Inflammatory macrophage (primary cell): ENCODE measurements around the gene BTF3L4.
"Not testable (repeated sequence)": the region's sequence is repeated elsewhere in the genome, so short reads cannot be mapped to it uniquely, and the experiment has no call there.

Experiments used
- DNase-seq, 2 donors: peaks; one replicate each; pipeline ENCODE4 v3.0.0-alpha.2; 2020 to 2022

Gene BTF3L4

DNA sequence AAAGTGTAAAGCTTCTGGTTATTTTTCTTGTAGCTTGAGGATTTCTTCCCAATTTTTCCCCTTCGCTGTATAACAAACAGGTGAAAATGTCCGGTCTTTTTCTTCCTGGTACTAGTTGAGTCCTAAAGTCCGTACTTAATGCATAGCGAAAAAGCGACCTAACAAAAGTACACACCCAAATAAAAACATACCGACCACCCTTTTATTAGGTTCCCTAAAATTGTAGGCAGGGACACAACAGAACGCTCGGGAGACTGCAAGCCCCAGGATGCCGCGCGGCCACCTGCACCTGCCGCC lies 281 bp upstream of the BTF3L4 start:
- no peak for DNase-seq

- DNase-seq: no peak
Observed at GRCh38 chr1:52056937-52057231, 789 bp downstream of the BTF3L4 start.

- DNase-seq: peak; percentile 65 to 77
Observed at GRCh38 chr1:52057255-52057654, 1.2 kb downstream of the BTF3L4 start.

DNA sequence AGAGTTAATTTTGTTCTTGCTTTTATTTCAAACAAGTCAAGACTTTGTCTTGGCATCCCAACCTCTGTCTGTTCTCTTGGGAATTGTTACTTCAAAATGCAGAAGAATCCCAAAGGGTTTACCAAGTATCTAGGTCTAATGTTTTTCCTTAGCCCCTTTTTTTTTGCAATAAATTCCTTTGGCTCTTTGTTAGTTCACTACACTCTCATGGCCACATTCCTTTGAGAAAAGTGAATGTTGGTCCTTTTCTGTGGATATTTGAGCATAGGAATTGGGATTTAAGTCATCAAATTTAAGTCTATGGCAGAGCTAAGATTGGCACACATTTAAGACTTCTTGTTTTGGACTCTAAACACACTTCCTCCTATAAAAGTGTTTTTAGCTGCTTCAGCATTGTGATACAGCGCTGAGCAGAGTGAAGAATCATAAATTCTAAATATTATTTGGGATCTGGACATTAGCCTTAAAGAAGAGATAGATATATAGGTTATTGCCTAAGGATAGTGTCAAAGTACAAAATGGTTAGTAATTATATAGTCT lies 1.9 kb downstream of the BTF3L4 start:
- DNase-seq: peak; percentile 18 to 46

DNA sequence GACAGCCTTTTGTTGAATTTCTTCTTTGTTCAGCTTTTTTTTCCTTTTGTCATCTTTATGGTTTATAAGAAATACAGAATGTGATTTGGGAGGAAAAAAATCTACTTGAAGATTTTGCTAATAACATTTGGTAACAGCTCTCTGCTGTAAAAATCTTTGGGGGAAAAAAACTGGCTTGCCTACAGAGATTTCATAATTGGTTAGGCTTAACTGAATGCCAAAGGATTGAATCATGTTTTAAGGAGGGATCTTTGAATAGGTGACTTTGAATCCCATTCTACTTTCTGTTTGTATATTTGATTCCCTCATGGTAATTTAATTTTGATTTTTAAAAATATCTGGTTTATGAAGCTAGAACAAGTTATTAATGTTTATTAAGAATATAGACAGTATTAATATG lies 3.2 kb downstream of the BTF3L4 start:
- DNase-seq: no peak

DNA sequence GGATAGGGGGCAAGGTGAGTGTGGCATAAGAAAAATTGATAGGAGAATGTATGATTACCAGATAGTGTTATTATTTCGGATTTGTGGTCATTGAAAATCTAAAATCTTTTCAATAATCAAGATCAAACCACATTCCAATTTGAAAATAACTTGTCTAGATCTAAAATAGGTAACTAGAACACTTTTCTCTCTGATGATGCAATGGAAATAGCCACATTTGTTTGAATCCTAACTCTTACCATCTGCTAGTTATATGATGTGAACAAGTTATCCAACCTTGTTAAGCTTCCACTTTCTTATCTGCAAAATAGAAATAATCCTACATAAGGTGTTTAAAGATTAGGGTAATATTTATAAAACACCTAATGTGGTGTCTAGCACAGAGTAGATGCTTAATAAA lies 3.8 kb downstream of the BTF3L4 start:
- no peak for DNase-seq

GRCh38 chr1:52060822-52061221 lies 4.7 kb downstream of the BTF3L4 start:
- no peak for DNase-seq

DNA sequence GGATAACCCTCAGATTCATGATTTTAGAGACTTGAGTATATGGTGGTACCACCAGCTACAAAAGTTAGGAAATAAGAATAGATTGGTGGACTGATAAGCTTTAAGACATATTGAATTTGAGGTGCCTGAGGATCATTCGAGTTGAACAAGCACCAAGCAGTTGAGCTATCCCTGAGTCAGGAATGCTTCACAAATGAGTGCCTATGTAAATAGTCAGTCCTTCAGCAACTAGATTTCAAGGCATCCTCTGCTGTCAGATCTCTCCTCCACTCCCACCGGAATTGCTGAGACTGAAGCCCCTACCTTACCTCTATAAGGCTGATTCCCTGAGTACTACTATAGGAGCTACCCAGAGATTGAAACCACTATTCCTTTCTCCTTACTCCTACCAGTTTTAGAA lies 7.1 kb downstream of the BTF3L4 start:
- no peak for DNase-seq

DNA sequence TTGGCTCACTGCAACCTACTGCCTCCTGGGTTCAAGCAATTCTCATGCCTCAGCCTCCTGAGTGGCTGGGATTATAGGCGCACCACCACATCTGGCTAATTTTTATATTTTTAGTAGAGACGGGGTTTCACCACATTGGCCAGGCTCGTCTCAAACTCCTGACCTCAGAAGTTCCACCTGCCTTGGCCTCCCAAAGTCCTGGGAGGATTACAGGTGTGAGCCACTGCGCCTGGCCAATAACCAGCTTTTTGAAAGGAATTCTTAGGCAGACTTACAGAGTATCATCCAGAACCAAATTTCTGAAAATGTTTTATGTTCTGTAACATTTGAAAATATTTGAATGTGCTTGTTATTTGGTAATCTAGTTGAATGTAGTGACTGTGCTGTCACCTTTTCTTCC lies 14.6 kb downstream of the BTF3L4 start:
- no peak for DNase-seq

DNA sequence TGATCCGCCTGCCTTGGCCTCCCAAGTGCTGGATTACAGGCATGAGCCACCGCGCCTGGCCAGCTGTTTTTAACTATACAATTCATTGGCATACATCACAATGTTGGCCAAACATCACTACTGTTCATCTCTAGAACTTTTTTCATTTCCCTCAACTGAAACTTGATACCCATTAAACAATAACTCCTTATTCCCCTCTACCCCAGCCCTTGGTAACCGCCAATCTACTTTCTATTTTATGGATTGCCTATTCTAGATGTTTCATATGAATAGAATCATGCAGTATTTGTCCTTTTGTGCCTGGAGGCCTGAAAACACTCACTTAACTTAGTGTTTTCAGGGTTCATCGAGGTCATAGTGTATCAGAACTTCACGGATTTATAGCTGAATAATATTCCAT lies 16.2 kb downstream of the BTF3L4 start:
- DNase-seq: no peak

DNA sequence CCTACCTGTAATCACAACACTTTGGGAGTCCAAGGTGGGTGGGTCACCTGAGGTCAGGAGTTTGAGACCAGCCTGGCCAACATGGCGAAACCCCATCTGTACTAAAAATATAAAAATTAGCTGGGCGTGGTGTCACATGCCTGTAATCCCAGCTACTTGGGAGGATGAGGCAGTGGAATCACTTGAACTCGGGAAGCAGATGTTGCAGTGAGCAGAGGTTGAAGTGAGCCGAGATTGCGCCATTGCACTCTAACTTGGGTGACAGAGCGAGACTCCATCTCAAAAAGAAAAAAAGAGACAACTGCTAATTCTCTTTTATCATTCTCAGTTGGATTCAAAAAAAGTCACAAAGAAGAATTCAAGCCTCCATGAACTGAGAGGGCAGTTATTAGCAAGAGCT lies 21.2 kb downstream of the BTF3L4 start:
- not testable (repeated sequence) for DNase-seq

- DNase-seq: no peak
Observed at GRCh38 chr1:52080014-52080415, 23.9 kb downstream of the BTF3L4 start.

- not testable (repeated sequence) for DNase-seq
Observed at GRCh38 chr1:52087892-52088291, 31.8 kb downstream of the BTF3L4 start.

DNA sequence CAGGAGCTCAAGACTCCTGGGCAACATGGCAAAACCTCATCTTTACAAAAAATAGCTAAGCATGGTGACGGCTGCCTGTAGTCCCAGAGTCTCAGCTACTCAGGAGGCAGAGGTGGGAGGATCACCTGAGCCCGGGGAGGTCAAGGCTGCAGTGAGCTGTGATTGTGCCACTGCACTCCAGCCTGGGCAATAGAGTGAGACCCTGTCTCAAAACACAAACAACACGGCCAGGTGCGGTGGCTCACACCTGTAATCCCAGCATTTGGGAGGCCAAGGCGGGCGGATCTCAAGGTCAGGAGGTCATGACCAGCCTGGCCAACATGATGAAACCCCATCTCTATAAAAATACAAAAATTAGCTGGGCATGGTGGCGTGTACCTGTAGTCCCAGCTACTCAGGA lies 38.2 kb downstream of the BTF3L4 start:
- DNase-seq: not testable (repeated sequence)

GRCh38 chr1:52096216-52096615 lies 40.1 kb downstream of the BTF3L4 start:
- peak; percentile 45 to 66 for DNase-seq

DNA sequence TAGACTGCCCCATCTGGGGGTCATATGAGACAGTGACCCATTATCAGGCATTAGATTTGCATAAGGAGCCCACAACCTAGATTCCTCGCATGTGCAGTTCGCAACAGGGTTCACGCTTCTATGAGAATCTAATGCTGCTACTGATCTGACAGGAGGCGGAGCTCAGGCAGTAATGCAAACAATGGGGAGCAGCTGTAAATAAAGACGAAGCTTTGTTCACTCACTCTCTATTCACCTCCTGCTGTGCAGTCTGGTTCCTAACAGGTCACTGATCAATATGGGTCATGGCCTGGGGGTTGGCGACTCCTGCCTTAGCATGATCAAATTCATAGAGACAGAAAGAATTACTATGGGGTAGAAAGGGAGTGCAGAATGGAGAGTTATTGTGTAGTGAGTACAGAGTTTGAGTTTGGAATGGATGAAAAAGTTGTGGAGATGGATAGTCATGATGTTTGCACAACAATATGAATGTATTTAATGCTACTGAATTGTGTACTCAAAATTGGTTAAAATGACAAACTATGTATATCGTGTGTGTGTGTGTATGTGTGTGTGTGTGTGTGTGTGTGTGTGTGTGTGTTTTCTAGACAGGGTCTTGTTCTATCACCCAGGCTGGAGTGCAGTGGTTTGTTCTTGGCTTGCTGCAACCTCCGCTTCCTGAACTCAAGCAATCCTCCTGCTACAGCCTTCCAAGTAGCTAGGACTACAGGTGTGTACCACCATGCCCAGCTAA lies 42.2 kb downstream of the BTF3L4 start:
- DNase-seq: no peak

DNA sequence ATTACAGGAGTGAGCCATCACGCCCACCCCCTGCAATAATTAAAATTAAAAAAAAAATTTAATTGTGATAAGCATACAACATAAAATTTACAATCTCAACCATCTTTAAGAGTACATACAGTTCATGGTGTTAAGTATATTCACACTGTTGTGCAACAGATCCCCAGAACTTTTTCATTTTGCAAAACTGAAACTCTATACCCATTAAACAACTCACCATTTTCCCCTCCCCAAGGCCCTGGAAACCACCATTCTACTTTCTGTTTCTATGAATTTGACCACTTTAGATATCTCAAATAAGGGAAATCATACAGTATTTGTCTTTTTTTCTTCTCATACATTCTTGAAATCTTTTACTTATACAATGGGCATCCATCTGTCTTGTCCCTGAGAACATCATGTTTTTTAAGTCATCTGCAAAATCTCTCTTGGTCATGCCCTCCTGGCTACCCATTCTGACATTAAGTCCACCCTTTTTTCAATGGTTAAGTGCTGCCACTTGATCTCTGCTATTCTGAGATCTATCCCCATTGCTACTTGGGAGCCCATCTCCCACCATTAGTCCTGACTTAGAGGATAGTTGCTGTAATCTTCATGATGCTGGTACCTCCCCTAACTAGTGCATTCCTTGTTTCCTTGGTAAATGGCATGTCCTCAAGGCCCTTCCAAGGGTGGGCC lies 46.4 kb downstream of the BTF3L4 start:
- DNase-seq: no peak

DNA sequence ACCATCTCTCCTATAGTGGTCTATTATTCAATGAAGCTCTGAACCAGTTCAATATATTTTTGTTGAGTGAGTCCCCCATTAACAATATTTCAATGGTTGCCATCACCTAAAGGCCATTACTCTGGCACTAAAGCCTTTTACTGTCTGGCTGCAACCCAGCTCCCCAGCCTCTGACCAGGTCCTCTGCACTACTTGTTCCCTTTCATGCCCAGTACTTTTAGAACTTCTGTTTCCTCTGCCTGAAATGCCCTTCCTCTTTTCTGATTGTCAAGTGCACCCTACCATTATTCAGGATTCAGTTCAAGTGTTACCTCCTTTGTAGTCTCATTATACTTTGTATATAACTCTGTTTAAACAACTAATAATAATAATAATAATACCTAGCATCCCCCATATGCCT lies 55.4 kb downstream of the BTF3L4 start:
- DNase-seq: peak; percentile 32 to 33

DNA sequence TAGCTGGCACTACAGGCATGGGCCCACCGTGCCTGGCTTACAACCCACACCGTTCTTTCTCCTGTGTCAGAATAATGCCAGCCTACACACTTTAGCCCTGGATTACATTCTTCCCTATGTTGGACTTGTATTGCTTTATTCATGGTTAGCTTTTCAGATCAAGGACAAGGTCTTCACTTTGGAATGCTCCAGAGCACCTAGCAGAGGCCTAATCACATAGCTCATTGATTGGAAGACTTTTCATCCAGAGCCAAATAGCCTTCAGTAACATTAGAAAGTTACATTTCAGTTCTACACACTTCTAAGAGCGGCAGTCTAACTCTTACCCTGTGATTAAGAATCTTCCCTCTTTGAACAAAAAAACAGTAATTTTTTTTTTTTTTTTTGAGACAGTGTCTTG lies 56.4 kb downstream of the BTF3L4 start:
- DNase-seq: no peak

DNA sequence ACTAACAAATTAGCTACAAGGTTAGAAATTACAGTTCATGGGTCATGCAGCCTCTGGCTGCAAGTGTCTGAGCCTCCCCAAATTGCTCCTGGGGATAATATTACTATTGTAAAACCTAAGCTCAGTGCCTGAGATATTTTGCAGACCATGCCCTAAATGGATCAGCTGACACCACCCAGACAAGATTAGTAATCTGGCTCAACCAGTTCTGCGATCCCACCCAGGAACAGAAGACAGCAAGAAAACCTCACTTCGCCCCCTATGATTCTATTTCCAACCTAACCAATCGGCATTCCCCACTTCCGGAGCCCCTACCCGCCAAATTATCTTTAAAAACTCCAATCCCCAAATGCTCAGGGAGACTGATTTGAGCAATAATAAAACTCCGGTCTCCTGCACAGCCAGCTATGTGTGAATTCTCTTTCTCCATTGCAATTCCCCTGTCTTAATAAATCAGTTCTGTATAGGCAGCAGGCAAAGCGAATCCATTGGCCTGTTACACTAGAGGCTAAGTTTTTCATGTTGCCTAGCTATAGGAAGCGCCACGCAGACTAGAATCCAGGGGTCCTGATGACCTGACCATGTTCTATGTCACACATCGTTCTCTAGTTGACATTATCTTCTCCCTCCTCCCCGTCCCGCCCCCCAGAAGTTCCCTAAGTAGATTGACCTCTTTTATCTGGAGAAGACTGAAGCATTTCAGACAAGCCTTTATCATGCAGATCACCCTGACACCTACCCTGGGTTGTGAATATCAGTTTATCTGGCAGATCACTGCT lies 63.4 kb downstream of the BTF3L4 start:
- no peak for DNase-seq

GRCh38 chr1:52122384-52122783 lies 66.3 kb downstream of the BTF3L4 start:
- DNase-seq: no peak

- DNase-seq: no peak
Observed at GRCh38 chr1:52123622-52124021, 67.5 kb downstream of the BTF3L4 start.

- no peak for DNase-seq
Observed at GRCh38 chr1:52125736-52126359, 69.8 kb downstream of the BTF3L4 start.
